GM19372 (cell line): ENCODE data around the gene ECE1.

ENCODE experiments used
- ATAC-seq: cut with Tn5 transposase; IDR thresholded peaks from one replicate; pipeline ENCODE4 v1.9.1; 2021; ENCODE audit warnings: mild to moderate bottlenecking, low read depth, moderate library complexity; ENCODE audit not compliant: unreplicated experiment

ECE1 gene

DNA sequence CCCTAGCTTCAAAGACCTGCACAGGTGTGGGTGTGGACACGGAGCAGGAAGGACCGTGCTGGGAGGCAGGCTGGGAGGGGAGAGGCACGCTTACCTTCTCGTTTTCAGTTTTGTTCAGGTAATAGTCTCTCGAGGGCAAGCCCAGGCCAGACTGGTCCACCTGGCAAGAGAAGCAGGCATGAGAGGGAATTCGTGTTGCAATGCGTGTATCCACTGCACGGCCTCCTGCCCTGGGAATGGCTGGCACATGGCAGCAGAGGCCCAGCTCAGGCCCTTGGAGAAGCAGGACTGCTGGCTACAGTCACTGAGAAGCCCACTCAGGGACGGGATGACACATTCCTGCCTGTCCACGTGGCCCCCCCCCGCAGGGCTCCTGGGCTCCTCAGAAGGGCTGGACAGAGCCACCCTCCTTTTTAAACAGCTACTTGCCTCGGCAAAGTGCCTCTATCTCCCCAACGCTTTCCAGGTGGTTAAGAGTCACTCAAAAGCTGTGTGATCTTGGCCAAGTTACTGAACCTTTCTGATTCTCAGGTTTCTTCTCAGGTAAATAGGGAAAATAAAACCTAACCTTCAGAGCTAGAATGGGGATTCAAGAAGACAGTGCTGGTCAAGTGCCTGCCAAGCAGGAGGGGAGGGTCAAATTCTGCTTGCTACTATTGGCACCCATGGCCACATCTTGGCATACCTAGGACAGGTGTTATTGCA, 32.7 kb downstream of the ECE1 start:
- no peak for ATAC-seq

GRCh38 chr1:21256776-21257175, 33.5 kb downstream of the ECE1 start:
- ATAC-seq: no peak

DNA sequence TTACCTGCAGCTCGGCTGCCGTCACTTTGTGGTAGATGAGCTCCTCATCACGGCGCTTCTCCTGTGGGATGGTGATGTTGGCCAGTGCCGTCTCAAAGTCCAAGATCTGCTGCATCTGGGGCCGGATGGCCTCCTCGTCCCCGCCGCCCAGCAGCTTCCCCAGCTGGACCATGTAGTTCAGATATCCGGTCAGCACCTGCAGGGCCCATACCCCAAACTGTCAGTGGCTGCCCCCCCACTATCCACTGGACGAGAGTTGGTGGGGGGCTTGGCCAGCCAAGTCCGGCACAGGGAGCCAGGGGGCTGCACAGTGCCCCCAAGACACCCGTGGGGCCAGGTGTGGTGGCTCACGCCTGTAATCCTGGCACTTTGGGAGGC, 34.3 kb downstream of the ECE1 start:
- no peak for ATAC-seq

GRCh38 chr1:21255284-21255942, 34.9 kb downstream of the ECE1 start:
- no peak for ATAC-seq

GRCh38 chr1:21254335-21254951, 35.8 kb downstream of the ECE1 start:
- no peak for ATAC-seq

GRCh38 chr1:21251773-21252471, 38.3 kb downstream of the ECE1 start:
- no peak for ATAC-seq

- no peak for ATAC-seq
Observed at GRCh38 chr1:21249940-21250493, 40.2 kb downstream of the ECE1 start.

GRCh38 chr1:21247892-21248715, 42.2 kb downstream of the ECE1 start:
- no peak for ATAC-seq

- no peak for ATAC-seq
Observed at GRCh38 chr1:21246905-21247642, 43.2 kb downstream of the ECE1 start.

DNA sequence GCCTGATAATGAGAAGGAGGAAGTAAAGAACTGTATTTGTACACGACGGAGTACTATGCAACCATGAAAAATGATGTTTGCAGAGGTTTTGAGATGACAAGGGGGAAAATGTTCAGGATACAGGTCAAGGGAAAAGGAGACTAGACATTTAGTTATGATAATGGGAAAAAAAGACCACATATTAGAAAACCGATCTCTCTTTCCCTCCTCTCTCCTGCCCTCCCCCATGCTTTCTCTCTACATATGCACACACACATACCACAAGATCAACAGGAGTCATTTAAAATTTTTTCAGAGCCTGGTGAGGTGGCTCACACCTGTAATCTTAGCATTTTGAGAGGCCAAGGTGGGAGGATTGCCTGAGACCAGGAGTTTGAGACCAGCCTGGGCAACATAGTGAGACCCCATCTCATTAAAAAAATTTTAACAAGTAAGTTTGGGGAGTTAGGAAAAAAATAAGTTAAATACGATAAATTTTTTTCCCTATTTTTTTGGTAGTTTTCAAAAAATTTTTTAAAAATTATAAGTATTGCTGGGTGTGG, 44.5 kb downstream of the ECE1 start:
- no peak for ATAC-seq

DNA sequence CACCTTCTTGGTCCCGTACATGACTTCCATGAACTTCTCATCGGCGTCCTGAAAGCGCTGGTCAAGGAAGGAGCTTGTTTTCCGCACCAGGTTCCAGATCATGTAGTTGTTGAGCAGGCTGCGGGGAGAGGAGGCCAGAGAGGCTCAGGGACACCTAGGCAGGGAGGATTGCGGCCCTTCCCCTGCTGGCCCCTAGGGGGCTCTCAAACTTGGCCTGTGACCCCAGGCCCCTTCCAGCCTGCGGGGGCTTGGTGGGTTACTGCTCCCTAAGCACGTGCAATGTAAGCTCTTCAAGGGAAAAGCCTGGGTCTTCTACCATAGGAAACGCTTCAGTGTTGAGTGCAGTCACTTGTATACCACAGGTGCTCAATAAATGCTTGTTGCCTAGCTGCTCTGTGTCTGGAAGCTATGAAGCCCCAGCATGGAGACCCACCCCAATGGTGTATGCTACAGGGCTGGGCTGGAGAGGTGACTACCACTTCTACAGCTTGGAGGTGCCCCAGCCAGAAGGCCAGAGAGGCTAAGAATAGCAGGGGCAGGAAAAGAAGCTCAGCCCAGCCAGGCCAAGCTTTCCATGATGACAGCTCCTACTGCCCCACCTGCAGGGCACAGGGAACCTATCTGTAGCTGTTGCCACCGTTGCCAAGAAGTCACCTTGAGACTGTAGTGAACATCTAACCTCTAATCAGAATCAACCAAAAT, 45.1 kb downstream of the ECE1 start:
- no peak for ATAC-seq

DNA sequence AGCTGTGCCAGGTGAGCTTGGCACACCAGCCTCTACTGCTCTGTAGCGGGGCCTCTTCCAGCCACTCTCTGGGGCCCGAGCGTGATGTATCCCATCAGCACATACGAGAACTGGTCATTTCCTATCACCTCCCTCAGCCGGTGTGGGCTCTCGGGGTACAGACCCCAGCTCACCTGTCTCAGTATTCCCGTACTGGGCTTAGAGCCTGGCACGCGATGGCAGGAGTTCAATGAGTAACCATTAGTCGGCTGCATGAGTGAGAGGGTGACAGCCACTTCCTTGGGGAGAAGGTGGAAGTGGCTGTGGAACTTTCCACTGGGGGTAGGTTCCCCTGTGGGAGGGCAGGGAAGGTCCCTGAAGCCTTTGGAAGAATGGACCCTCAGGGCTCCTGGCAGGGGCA, 46.1 kb downstream of the ECE1 start:
- no peak for ATAC-seq

DNA sequence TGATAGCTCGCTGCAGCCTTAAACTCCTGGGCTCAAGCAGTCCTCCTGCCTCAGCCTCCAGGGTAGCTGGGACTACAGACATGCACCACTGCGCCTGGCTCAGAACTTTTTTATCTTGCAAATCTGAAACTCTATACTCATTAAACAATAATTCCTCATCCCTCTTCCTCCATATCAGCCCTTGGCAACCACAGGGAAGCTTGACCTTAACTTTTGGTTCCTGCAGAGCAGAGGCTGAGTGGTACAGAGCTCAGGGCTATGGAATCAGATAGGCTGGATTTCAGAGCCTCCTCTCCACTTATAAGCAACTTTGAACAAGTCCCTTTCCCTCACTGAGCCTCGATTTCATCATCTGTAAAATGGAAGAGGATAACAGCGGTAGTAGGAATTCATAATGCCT, 47.4 kb downstream of the ECE1 start:
- no peak for ATAC-seq

DNA sequence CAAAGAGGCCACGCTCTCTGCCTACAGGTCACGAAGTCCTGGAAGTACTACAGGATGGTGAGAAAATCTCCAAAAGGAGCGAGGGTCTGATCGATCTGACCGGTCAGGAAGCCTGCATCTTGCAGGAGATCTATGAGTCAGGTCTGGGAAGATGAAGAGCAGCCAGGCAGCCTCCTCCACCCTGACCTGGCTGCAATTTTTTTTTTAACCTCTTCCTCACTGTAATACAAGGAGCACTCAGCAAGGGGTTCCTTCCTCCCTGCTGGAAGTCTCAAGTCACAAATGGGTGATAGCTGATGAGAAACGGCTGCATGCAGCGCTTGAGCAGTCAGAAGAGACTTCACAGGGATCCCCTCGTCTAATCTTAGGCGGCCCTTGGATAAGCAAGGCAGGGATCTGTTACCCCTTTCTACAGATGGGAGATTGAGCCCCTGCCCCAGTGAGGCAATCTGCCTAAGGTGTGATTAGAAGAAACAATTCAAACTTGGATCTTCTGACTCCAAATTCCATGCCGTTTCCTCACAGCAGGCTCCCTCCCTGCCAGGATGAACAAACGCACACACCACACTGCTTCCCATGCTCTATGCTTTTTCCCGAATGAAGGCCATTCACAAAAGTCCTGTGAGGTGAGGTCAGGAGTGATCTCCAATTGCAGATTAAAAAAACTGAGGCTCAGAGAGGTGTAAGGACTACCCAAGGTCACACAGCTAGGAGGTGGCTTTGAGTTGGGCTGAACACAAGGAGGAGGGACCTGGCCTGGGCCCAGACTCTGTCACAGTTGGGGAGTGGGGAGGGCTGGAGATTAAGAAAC, 48.3 kb downstream of the ECE1 start:
- no peak for ATAC-seq

DNA sequence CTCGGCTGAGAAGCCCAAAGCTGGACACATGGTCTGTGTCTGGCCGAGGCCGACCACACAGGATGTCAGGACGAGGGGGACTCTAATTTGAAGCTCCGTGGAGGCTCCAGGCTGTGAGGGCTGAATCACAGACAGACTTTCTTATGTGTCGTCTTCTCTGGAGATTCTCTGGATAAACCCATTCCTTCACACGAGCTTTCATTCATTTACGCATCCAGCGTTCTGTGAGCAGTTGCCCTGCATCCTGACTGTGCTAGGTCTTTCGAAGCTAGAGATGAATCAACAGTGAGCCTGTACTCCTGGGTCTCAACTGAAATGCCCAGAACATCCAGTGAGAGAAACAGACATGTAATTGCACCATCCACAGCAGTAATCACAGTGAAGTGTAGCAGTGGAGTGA, 49.6 kb downstream of the ECE1 start:
- ATAC-seq: no peak

DNA sequence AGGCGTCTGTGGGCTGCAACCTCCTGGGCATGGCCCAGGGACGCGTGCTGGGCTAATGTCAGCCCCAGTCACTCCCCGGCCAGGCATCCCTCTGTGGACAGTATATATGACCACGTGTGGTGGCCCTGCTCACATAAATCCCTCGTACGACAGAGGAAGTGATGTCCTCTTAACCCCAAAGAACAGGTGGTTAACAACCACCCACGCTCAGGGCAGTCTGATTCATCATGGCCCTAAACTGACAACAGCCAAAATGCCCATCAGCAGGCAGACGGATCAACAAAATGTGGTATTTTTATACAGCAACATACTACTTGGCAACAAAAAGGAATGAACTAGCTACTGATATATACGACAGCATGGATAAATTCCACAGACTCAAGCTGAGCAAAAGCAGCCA, 51.0 kb downstream of the ECE1 start:
- ATAC-seq: no peak

DNA sequence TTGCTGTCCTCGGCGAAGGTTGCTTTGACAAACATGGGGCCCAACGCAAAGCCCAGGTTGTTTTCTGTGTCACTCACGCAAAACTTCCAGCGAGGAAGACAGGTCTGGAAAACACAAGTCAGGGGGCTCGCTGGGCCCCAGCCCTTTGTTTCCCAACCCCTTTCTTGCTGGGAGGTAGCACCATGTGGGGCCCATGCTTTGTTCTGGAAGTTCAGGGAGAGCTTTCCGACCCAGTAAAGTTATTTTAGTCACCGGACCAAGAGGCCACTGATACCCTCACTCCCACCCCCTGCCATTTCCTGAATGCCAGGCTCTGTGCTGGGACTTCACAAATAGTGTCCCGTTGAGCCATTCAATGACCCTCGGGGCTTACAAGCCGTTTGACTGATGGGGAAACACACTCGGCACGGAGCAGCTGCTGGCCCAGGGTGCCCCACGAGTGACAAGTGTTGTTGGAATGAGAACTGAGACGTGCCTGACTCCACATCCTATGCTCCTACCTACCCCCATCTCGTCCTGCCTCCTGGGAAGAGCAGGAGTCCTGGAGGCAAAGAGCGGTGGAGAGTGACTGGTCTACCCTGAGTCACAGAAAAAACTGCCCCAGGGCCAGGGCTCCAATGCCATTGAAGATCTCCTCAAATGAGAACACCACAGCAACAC, 52.0 kb downstream of the ECE1 start:
- no peak for ATAC-seq
